GM21529 (cell line): ENCODE results near the gene ALOX15B.
"Not testable (repeated sequence)": the region's sequence is repeated elsewhere in the genome, so short reads cannot be mapped to it uniquely, and the experiment has no call there.

Experiments used
- ATAC-seq: cut with Tn5 transposase; IDR thresholded peaks from one replicate; pipeline ENCODE4 v1.9.1; 2021; ENCODE audit not compliant: unreplicated experiment

ALOX15B gene

DNA sequence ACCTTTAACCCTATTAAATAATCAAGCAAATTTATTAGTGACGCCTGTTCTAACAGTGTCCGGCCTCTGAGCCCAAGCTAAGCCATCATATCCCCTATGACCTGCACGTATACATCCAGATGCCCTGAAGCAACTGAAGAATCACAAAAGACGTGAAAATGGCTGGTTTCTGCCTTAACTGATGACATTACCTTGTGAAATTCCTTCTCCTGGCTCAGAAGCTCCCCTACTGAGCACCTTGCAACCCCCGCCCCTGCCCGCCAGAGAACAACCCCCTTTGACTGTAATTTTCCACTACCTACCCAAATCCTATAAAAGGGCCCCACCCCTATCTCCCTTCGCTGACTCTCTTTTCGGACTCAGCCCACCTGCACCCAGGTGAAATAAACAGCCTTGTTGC is 23.0 kb downstream of the ALOX15B start:
- not testable (repeated sequence) for ATAC-seq

GRCh38 chr17:8062435-8062806 is 23.6 kb downstream of the ALOX15B start:
- no peak for ATAC-seq

DNA sequence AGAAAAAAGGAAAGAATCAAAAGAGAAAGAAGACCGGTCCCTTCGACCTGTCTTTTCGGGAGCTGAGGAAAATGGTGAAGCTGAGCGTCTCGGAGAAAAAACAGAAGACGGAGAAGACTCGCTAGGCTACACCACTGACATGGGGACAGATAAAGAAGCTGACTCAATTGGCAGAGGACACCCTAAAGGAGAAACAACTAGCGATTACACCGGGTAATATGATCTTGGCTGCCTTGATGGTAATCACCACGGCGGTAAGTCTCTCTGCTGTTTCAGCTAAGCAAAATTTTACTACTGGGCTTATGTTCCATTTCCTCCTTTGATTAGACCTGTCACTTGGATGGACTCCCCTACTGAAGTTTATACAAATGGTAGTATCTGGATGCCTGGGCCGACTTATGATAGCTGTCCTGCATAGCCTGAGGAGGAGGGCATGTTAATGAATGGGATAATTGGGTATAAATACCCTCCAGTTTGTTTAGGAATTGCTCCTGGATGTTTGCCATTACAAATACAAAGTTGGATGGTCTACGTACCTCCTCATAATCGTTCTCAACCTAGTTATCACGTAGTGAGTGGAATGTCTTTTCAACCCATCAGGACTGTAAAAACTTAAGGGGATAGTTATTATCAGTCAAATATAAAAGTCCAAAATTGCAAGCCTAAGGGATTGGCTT is 24.1 kb downstream of the ALOX15B start:
- ATAC-seq: no peak

DNA sequence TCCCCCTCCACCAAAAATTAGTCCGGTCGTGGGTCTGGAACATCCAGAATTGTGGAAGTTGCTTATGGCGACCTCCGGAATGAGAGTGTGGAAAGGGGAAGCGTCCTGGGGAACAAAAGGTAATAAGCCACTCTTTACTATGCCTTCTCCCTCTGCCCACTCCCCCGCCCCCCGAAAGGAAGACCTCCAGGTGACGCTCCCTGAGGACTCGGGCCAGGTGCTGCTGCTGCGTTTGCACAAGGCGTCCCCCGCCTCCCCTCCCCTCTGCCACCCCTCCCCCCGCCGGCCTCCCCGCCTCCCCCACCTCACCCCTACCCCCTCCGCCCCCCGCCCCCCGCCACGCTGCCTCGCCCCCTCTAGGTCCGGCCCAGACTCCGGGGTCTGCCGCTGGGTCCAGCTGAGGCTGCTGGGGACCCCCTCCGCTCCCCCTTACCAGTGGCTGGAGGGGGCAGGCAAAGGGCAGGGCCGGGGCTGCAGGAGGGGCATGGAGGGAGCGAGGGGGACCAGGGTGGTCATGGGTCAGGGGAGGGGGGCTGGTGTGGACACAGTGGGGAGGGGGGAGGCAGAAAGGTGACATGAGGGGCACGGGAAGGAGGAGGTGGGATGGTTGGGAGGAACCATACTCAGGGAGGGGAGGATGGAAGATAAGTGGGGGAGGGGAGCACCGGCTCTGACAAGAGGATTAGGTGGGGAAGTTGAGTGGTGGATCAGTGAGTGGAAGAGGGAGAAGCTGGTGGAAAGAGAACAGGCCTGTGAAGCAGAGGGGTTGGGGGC is 25.1 kb downstream of the ALOX15B start:
- ATAC-seq: no peak

GRCh38 chr17:8064561-8065019 is 25.7 kb downstream of the ALOX15B start:
- no peak for ATAC-seq

DNA sequence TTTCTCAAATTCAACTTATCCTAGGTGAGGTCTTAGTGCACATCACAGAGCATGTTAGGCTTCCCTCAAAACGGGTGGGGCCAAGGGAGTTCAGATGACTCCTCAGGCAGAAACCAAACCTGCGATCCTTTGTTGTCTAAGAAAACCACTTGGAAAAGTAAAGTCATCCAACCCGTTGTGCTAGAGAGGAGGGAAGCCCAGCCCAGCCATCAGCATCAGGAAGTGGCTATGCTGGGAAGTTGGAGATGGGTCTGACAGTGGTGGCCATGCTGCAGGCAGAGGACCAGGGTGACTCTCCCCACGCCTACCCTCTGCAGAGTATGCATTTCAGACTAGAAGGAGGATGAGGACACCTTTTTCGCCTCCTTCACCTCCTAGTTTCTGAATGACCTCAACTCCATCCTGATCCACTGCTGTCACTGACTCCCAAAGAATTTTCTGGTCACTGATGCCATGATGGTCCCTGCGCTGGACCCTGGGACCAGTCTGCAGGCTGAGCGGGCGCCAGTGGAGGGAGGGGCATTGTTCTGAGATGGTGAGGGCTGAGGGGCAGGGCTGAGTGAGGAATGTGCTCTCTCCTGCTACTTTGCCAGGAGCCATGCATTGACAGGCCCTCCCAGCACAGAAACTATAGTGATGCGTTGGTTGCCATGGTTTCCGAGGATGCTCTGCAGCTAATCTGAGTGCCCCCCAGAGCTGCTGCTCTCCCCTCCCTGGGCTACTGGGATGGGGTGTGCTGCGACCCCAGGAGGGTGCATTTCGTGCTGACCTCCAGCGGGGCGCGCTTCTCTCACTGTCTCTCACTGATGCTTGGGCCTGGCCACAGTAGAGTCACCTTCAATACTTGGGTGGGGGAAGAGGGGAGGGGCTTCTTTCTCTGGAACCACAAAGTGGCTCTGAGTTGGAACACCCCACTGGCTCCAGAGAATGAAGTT is 28.2 kb downstream of the ALOX15B start:
- ATAC-seq: no peak

GRCh38 chr17:8067806-8068205 is 28.9 kb downstream of the ALOX15B start:
- no peak for ATAC-seq

DNA sequence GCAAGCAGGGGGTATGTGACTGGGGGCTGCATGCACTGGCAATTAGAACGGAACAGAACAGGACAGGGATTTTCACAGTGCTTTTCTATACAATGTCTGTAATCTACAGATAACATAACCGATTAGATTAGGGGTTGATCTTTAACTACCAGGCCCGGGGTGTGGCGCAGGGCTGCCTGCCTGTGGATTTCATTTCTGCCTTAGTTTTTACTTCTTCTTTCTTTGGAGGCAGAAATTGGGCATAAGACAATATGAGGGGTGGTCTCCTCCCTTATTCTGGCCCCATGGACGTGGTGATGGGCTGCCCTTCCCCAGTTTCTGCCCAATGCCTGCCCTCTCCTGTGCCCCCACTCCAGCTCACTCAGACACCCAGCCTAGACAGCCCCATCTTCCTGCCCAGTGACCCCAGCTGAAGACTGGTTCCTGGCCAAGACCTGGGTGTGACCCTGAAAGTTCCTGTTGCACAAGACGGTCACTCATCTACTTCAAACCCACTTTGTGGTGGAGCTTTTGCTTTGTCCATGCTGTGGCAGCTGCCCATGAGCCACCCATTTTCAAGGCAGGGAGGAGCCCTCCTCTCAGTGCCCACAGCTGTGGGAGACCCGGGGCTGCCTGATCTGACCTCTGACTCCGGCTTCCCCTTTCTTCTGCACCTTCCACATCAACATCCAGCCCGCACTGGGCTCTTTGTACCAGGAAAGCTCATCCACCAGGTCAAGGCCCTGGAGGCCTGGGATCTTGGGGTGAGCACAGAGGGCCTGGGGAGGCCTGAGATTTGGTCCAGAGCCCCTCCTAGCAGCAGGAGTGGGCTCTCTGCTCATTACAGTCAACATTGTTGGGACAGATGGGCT is 30.1 kb downstream of the ALOX15B start:
- ATAC-seq: no peak

DNA sequence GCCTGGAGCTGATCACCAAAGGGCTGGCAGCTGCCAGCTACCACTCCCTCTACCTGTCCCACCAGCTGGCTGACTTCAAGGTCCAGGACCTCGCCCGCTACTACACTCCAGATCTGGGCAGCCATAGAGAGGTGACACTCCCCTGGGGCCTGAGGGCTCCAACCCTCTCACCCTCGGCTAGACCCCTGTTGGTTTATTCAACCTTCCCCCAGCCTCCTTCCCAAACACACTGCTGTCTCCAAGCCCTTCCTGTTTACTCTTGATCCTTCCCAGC is 30.7 kb downstream of the ALOX15B start:
- ATAC-seq: no peak

DNA sequence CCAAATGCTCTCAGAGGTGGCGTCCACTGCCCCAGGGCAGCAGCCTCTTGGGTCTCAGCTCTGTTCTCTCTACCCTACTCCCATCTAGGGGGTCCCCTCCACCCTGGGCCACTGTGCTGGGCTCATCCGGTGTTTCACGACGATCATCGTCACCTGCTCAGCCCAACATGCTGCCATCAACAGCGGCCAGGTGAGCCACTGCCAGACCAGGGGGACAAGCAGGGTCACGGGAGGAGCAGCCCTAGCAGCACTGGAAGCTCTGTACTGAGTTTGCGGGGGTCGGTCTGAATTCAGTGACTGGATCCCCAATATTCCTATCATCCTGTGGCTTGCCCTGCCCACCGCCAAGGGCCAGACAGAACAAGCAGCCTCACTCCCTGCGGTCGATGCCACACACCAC is 32.6 kb downstream of the ALOX15B start:
- ATAC-seq: no peak

DNA sequence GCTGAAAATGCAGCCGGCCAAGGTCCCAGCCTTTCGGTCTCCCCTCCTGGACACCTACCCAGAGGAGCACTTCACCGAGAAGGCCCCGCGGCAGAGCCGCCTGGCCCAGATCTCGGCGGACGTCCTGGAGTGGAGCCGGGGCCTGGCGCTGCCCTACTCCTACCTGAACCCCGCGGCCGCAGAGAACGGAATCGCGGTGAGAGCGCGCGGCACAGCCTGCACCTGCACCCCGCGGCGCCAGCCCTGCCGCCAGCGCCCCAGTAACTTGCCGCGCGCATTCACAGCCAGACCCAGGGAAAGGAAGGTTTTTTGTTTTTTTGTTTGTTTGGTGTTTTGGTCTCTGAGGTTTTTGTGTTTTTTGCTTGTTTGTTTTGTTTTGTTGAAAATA is 33.5 kb downstream of the ALOX15B start:
- no peak for ATAC-seq

- no peak for ATAC-seq
Measured at GRCh38 chr17:8072729-8073461, 34.0 kb downstream of the ALOX15B start.

- no peak for ATAC-seq
Measured at GRCh38 chr17:8073627-8074484, 35.0 kb downstream of the ALOX15B start.

- no peak for ATAC-seq
Measured at GRCh38 chr17:8074554-8074953, 35.7 kb downstream of the ALOX15B start.

DNA sequence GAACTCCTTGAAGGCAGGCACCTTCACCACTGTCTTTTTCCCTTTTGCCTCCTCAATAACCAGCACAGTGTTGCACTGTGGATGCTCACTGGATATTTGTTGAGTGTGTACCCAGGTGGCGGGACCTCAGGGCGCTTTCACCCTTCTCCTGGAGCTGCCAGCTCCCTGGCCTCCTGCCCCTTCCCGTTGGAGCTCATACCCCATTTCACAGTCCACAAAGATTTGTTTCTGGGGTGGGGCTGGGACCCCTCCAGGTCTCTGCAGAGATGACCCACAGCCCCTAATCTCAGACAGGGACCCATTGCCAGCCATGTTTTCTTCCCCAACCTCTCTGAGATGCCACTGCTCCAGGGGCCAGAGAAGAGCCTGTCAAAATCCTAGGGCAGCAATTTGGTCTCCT is 36.2 kb downstream of the ALOX15B start:
- ATAC-seq: no peak

GRCh38 chr17:8075574-8076342 is 36.9 kb downstream of the ALOX15B start:
- no peak for ATAC-seq

- no peak for ATAC-seq
Measured at GRCh38 chr17:8076502-8077266, 37.8 kb downstream of the ALOX15B start.

DNA sequence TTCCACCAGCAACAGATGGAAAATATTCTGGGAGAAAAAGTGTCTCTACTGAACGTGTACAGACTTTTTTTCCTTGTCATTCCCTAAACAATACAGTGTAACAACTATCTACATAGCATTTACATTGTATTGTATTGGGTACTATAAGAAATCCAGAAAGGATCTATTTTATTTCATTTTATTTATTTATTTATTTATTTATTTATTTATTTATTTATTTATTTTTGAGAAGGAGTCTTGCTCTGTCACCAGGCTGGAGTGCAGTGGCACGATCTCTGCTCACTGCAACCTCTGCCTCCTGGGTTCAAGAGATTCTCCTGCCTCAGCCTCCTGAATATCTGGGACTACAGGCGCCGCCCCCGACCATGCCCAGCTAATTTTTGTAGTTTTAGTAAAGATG is 39.1 kb downstream of the ALOX15B start:
- ATAC-seq: not testable (repeated sequence)
